Kidney capillary endothelial cell (primary cell): ENCODE data around the gene IGFBP7.

Experiments used
- DNase-seq: peaks from one replicate; pipeline ENCODE4 v3.0.0-alpha.2; 2018; ENCODE audit warnings: low spot score

Gene IGFBP7

DNA sequence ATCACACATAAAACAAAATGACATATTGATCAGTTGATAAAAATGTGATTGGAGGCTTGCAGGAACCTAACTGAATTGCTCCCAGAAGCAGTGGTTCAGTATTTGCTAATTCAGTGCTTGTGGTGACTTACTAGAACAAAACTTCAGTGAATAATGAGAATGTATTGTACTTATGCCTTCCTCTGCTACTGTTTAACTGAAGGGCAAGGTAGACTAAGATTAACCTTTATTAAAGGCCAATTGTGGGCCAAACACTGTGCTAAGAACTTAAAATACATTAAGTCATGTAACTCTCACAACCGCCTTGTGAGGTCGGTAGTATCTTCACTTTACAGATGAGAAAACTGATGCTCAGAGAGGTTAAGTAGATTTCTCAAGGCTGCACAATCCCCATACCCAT lies 14.9 kb downstream of the IGFBP7 start:
- DNase-seq = no peak

DNA sequence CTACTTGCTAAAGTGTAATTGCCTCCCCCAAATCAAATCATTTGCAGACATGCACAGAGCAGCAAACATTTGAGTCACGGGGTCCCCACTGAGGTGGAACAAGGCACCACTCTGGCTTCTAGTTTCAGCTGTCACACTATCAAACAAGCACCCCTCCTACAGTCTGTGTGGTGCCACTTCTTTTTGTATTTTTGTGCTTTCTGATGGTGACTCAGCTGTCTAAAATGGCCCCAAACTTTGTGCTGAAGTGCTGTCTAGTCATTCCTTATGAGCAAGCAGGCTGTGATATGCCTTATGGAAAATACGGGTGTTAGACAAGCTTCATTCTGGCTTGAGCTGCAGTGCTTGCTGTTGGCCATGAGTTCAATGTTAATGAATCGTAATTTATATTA lies 15.4 kb downstream of the IGFBP7 start:
- DNase-seq = no peak

DNA sequence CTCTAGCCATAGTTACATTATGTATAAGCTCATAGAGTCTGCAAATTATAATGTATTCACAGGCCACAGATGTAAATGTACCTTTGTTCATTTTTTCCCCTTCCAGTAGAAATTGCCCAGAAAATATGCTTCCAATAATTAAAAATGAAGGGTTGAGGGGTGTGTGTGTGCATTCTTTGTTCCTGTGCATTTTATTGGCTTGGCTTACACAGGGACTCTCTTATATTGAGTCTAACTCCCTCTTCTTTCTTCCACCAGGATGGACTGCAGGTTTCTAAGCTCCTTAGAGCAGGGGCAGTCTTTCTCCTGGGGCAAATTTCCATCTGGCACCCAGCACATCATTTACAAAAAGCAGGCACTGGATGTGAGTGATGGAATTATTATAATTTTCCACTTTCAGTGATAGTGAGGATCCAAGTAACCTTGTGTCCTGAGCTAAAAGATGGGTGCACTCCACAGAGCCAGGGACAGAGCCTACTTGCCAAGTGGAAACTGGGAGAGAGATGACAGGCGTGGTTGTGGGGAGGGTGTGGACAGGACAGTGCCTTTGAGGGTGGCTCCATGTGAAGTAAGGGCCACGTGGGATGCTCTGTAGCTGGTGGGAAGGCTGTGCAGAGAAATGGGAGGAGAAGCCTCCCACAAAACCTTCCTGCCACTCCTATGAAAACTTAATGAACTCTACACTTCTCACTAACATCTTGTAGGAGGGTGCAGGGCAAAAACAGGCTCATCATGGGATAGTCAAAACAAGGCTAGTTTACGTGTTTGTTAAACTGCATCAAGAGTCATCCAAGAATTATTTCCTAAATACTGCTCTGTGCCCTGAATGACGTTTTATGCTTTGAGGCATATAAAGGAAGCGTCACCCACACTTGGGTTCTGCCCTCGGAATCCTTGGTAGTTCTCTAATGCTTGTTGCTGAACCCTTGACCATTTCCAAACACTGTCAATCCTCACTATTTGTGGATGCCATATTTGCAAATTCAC lies 16.0 kb downstream of the IGFBP7 start:
- DNase-seq = no peak

DNA sequence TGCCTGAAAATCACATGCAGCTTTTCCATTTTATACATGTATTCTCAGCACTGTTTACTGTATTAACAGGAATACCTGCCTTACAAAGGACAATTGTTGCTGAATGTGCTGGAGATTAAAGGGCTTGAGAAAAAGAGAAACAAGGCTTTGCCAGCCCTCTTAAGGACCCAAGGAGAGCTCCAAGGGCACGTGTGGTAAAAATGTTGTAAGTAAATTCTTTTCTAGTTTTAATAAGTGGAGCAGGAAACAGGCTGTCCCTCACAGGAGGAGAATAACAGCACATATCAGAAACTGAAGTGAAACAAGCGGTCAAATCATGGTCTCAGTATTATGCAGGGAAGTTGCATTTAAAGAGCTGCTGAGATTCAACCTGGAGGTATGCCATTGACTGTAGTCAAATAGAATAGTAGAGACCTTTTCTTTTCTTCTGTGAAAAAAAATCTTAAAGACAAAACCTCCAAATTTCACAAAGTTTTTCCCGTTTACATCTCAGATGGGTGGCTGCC lies 18.5 kb downstream of the IGFBP7 start:
- no peak for DNase-seq

DNA sequence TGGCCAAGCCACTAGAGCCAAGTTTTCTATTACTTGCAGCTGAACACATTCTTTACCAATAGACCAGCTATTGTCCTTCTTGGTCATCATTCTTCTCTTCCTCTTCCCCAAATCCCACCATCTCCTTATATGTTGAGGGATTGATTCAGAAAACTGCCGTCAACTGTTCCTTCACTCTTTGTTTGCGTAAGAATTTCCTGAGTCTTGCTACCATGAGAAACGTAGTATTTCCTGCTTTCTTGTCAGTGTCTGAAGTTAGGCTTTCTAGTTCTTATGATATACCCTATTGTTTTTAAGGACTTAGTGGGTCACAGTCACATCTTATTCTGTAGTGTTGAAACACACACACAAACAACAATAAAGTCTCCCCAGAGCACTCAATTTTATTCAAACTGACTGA lies 20.1 kb downstream of the IGFBP7 start:
- no peak for DNase-seq

DNA sequence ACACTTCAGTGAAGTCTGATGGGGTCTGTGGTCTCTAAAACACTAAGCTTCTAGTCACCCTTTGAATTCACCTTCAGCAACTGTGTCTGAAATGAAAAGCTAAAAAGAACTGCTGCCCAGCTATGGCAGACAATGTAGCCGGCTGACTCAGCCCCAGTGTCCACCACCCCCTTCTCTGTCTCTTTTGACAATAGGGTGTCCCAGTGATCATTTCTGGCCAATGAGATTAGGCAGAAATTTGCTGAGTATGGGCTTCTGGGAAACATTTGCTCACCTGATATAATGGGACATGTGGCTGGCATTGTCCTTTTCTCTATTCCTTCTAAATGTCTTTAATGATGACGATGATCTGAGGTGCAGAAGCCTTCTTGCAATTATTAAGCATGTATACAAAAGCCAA lies 20.6 kb downstream of the IGFBP7 start:
- no peak for DNase-seq

DNA sequence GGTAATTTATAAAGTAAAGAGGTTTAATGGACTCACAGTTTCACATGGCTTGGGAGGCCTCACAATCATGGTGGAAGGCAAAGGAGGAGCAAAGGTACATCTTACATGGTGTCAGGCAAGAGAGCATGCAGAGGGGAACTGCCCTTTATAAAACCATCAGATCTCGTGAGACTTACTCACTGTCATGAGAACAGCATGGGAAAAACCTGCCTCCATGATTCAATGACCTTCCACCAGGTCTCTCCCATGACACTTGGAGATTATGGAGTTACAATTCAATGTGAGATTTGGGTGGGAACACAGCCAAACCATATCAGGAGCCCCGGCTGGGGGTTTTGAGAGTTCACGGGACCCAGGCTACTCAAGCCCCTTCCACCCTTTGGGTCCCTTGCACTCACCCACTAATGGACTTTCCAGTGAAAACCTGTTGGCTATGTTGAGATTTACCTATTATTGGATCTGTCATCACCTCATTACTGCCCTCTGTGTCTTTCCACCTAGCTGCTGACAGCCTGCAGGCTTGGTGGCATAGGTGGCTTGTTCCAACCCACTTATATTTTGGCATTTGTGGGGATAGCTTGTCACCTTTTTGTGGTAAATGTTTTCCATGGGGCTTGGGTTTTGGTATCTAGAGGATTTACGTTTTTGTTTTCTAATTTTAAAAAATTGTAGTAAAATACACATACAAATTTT lies 24.0 kb downstream of the IGFBP7 start:
- no peak for DNase-seq

DNA sequence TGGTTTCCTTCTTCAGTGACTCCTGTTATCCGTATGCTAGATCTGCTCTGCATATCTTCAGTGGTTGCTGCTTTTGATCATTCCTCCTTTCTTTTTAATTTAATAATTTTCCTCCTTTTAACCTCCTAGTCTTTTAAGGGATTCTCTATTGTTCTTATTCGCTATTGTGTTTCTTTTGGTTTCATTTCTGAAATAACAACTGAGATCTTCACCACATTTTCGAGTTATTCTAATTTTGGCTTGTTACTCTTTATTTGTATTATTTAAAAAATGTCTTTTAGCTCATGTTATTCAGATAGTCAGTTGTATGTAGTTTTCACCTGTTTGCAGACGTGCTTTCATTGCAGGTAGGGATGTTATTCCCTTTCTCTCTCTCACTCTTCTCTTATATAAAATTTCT lies 24.9 kb downstream of the IGFBP7 start:
- DNase-seq = no peak

DNA sequence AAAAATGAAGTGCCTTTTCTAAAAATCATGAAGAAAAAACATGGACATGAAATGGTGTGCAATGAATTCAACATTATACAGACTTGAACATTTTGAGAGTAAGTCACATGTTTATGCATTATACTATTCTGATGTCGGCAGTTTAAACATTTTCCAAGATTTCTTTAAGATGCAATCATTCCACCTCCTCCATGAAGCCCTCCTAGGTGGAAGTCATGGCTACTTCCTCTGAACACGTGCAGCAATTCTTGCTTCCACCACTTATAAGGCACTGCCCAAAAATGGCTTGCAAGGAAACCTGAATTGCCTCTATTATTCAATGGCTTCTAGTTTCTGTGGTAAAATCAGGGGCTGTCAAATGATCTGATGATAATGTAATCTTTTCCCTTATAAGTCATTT lies 25.8 kb downstream of the IGFBP7 start:
- DNase-seq = no peak

DNA sequence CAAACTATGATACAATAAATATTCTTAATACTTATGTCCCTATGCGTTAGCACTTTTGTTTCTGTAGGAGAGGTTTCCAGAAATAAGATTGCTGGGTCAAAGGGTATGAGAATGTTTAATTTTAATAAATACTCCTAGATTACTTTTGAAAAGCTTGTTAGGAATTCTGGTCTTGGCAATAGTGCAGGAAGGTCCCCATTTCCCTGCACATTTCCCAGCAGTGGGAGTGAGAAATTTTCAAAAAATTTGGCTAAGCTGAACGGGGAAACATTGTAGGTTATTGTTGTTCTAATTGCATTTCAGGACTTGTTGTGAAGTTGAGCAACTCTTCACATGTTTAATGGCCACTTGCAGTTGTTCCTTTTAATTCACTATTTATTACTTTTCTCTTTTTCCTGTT lies 27.1 kb downstream of the IGFBP7 start:
- DNase-seq = no peak

DNA sequence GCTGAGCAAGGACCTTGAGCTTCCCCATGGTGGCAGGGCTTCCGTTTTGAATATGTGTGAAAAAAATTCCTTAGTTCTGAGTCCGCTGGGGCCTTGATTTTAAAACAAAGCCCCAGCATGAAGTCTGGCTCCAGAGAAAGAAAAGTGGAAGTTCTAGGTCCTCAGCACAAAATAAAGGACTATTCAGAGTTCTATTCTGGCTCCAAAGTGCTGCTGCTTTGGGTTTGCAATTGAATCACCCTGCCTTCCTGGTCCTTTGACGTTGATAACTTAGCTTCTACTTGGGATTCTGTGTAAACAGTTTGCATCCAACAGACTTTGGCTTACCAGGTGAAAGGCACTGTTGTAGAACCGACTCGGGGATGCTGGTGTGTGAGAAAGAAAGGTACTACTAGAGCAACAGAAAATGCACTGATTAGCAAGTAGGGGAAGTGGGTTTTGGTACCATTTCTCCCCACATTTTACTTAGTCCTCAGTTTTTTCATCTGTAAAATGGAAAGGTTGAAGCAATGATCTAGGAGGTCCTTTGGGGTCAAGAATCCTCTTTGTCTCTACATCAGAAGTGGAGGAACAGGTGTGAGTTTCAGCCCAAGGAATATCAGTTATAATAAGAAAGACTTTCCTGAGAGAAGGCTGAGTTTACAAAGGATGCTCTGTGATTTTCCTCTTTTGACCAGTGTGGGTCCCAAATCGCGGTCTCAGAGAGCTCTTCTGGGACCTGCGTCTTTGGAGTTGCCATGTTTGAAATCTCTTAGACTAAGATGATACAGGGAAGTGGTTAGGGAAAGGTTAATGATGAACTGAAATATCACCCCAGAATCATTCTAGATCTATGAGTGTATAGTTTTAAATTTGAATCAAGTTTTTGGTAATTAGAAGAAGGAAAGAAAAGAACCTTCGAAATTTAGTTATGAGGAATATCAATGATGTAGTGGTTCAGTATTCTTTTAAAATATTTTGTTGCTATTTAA lies 28.2 kb downstream of the IGFBP7 start:
- DNase-seq = no peak

DNA sequence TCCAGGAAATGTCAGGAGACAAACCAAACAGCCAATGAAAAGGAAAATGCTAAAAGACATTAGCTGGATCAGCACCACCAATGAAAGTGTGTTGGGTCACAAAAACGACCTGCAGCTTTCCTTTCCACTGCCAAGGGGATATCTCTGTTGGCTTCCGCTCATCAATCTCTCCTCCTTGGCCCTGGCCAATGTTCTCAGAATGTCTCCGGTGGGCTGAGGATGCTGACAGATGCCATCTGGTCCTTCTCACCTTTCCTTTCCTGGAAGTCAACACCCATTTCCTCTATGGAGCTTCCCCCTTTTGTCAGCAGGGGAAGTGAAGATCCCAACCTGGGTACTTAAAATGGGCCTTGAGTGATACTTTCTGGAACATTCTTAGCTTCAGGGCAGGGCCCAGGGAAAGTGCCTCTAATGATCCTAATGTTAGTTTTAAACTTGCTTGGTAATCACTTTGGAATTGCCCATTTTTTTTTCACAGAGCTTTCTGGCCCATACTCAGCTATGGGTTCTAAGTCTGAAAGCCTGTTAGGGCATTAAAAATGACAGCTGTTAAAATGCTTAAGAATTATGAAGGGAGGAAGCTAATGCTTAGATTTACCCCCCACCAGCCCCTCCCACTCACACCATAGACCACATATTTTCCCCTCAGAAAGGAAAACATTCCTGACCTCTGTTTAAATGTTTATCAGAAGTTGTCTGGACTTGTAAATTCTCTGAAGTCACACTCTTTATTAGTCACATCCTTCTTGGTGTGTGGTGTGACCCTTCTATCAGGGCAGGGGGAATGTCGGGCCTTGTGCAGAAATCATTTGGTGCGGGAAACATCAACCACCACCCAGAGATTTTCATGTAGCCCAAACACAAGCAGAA lies 29.2 kb downstream of the IGFBP7 start:
- DNase-seq = peak; percentile 96

DNA sequence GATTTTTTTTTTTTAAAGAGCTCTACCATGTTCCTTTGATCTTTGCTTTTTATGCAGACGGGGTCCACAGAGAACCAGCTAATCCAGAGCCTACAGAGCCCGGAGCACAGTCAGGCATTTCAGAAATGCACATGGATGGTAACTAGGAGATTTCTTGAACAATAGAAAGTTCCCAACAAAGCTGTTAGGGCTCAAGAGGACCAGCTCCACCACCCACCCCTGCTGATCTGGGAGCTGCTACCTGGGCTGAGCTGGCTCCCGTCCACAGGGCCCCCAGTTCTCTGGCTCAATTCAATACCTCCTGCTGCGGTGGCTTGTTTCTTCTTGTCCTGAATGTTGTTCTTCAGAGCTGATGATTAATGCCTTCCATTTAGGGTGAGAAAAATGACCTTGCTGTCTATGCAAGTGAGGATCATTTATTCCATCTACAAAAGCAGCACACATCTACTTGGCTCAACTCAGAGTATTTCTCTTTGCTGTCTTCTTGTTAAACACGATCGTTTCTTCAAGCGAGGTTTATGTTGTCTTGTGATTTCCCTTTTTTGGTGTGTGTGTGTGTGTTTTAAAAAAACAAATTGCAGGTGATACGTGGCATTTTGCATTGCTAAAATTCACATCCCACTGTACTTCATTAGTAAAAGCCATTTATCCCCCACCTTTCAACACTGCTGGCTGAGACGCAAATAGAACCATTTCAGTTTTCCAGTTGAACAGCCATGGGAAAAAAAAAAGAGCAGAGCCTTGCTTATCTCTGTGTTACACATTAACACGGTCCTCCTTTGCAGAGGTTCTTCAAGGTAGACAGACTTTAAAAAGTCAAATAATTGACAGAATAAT lies 31.3 kb downstream of the IGFBP7 start:
- DNase-seq = no peak

DNA sequence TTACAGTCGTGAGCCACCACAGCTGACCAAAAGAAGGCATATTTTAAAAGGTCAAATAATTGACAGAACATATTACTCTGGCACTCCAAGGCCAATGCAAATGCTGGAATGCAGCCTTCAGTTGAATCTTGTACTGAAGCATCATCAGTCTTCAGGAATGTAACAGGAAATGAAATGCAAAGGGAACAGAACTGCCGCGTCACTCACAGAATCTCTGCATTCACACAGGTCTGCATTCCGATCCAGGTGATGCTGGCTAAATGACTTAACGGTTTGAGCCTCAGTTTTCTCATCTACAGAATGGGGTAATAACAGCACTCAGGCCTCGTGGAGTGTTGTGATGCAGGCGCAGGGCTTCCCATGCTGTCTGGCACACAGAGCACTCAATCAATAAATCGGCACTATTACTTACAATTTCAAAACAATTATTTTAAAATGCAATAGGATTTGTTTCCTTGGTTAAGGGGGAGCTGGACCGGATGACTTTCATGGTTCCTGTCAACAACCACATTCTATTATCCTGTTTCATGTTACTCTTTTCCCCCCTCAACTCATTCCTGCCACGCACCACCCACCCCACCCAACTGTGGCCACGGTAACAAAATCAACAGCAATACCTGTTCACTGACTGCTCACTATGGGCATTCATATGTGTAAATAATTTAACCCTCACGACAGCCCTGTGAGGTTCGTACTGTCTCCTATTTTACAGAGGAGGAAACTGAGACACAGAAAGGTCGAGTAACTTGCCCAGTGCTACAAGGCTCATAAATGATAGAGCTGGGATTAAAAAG lies 32.4 kb downstream of the IGFBP7 start:
- peak; percentile 82 for DNase-seq

DNA sequence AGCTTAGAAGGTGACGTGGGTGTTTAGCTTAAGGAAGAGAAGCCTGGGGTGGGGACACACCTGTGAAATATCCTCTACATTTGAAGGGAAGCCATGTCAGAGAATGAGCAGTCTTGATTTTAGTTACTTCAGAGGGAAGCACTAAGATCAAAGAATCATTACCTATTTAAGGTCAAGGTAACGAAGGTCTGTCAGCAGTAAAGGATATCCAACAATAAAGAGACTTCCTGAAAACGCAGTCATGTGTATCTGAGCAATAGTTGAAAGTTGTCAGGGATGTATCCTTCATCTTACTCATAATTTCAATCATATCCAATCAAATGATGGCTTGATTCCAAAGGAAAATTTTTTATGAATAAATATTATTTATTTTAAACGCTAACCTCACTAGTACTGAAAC lies 33.5 kb downstream of the IGFBP7 start:
- no peak for DNase-seq

DNA sequence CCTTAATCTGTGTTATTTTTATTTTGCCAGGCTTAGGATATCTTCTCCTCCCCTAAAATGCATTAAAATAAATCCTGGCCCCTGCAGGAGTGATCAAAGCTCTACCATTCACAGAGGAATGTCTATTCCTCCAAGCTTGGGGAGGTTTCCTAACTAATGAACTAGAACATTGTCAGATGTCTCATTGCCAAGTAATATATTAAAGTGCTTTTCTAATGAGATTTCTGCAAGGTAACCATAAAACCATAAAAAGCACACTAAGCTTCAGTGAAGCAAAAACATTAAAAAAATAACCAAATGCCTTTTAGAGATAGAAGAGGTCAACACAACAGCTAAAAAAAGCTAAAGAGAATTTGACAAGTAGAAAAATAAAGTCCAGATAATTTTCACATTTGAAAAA lies 34.8 kb downstream of the IGFBP7 start:
- DNase-seq = no peak

DNA sequence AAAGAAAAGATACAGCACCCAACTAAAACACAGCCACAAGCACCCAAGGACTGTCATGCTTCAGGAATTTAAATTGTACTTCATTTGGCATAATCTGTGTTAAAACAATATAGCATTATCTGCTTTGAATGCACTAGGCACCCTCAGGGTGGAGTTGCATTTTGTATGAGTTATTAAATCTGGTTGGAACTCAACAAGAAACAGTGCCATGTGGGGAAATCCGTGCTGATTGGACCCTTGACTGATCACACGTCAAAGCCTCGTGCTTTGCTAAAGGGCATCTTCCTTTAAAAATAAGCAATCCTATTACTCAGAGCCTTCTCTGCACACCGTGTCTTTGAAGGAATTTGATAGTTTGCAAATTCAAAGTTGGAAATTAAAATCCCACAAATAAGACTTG lies 35.4 kb downstream of the IGFBP7 start:
- no peak for DNase-seq

DNA sequence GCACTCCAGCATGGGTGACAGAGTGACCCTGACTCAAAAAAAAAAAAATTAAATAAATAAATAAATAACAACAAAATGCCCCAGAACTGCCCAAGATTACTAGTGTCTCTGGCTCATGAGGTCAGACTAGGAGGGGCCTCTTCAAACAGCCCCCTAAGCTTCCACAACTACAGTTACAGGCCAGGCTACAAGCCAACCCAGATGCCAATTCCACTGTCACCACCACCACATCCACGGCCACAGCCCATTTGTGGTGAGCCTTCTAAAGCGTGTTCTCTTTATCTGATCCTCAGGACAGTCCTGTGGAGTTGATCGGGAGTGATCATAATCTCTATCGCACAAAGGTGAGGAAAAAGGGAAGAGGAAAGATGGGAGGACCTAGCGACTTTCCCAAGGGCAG lies 36.6 kb downstream of the IGFBP7 start:
- DNase-seq = no peak

DNA sequence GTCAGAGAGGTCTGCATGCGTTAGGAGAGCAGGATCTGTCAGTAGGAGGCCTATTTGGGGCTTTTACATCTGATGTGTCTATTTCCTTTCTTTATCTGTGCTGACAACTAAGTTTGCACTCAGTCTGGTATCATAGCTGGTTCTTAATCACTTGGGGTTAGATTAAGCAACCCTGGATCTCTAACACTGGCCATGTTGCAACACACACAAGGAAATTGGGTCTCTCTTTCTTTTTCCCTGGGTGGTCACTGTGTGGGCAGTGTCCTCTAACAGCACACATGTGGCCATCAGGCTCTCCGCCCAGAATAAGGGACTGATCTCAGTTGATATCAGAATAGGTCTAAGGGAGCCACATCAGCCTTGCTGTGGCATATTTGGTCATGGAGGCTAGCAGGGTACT lies 38.9 kb downstream of the IGFBP7 start:
- no peak for DNase-seq
